ENCODE results near the gene UBR4. TPM values are rescaled to one million over a fixed set of nuclear protein-coding genes. Genes with fewer than 3 reads are reported as not detected.

The UBR4 gene
- total and polyA plus RNA-seq, 2 experiments from 2014 or later = 111 to 230 TPM

DNA sequence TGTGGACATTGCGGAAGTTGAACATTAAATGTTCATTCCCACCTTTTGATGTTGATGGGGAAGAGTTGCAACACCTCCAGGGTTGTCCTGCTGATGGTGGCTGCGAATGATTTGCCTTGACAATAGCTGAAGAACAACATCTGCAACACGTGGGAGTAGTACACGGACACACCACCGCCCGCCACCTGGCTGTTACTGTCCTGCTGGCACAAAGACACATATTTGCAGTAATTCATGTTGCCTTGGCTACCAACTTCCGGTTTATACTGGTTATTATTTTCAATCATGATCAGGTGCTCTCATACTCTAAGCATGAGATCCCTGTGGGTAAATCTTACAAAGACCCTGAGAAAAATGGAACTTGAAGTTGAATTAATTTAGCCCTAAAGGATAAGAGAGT is 55.2 kb downstream of the UBR4 start:
- Histone ChIP-seq H3K9me2 (ENCODE audit: insufficient read depth) (no peaks in the 10 kb centered on the region), H3K27ac (ENCODE audit: low read depth) (no peak overlapping the region), H3K4me2 (no peak overlapping the region), H3K4me3 (no peak overlapping the region), H4K20me1 (replicated peaks; ENCODE audit: insufficient read depth) (peaks cover 37% of the 10 kb centered on the region), H3K36me3 (ENCODE audit: insufficient read depth) (peaks cover 100% of the 10 kb centered on the region), H3F3A (replicated peaks; ENCODE audit: low read depth) (0 out of 2 replicates have a peak, but pooled peaks cover 5% of the 10 kb centered on the region), H2AFZ (no peak overlapping the region), H3K27me3 (ENCODE audit: insufficient read depth) (no peaks in the 10 kb centered on the region), H3K79me2 (replicated peaks; ENCODE audit: insufficient read depth) (peaks cover 2% of the 10 kb centered on the region; the same call in 1 of the 2 replicates), H3K4me1 (ENCODE audit: insufficient read depth) (no peaks in the 10 kb centered on the region)
- no peaks in the 10 kb centered on the region for H3K9me3 Mint-ChIP-seq
- peaks cover 100% of the 10 kb centered on the region for H3K36me3 Mint-ChIP-seq (ENCODE audit: low read depth)
- TF ChIP-seq POLR2AphosphoS5 (IDR thresholded peaks at IDR 0.05; ENCODE audit: low read depth) (no peak), ZNF114 (CRISPR knock-in tag; IDR thresholded peaks at IDR 0.05) (no peak), STAT1 (IDR thresholded peaks at IDR 0.05; ENCODE audit: unreplicated experiment) (no peak), NANOG (IDR thresholded peaks at IDR 0.05; ENCODE audit: borderline replicate concordance) (no peak), CREB1 (CRISPR knock-in tag; IDR thresholded peaks at IDR 0.05; ENCODE audit: low read depth) (no peak), EZH2phosphoT487 (IDR thresholded peaks at IDR 0.05; ENCODE audit: unreplicated experiment) (no peak)
- TF ChIP-seq, protein P1, sequence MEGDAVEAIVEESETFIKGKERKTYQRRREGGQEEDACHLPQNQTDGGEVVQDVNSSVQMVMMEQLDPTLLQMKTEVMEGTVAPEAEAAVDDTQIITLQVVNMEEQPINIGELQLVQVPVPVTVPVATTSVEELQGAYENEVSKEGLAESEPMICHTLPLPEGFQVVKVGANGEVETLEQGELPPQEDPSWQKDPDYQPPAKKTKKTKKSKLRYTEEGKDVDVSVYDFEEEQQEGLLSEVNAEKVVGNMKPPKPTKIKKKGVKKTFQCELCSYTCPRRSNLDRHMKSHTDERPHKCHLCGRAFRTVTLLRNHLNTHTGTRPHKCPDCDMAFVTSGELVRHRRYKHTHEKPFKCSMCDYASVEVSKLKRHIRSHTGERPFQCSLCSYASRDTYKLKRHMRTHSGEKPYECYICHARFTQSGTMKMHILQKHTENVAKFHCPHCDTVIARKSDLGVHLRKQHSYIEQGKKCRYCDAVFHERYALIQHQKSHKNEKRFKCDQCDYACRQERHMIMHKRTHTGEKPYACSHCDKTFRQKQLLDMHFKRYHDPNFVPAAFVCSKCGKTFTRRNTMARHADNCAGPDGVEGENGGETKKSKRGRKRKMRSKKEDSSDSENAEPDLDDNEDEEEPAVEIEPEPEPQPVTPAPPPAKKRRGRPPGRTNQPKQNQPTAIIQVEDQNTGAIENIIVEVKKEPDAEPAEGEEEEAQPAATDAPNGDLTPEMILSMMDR (conservative IDR thresholded peaks at IDR 0.05; ENCODE audit: low read depth in 2 of 2) = no peak
- TF ChIP-seq, protein P2, sequence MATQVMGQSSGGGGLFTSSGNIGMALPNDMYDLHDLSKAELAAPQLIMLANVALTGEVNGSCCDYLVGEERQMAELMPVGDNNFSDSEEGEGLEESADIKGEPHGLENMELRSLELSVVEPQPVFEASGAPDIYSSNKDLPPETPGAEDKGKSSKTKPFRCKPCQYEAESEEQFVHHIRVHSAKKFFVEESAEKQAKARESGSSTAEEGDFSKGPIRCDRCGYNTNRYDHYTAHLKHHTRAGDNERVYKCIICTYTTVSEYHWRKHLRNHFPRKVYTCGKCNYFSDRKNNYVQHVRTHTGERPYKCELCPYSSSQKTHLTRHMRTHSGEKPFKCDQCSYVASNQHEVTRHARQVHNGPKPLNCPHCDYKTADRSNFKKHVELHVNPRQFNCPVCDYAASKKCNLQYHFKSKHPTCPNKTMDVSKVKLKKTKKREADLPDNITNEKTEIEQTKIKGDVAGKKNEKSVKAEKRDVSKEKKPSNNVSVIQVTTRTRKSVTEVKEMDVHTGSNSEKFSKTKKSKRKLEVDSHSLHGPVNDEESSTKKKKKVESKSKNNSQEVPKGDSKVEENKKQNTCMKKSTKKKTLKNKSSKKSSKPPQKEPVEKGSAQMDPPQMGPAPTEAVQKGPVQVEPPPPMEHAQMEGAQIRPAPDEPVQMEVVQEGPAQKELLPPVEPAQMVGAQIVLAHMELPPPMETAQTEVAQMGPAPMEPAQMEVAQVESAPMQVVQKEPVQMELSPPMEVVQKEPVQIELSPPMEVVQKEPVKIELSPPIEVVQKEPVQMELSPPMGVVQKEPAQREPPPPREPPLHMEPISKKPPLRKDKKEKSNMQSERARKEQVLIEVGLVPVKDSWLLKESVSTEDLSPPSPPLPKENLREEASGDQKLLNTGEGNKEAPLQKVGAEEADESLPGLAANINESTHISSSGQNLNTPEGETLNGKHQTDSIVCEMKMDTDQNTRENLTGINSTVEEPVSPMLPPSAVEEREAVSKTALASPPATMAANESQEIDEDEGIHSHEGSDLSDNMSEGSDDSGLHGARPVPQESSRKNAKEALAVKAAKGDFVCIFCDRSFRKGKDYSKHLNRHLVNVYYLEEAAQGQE (IDR thresholded peaks at IDR 0.05; ENCODE audit: unreplicated experiment) = no peak
- no peaks in the 10 kb centered on the region for H3K27me3 Mint-ChIP-seq (ENCODE audit: insufficient read depth, low read depth, poor library complexity)
- ATAC-seq = no peak
- no peak overlapping the region for H3K4me3 Mint-ChIP-seq
- no peak overlapping the region for H3K27ac Mint-ChIP-seq
- DNase-seq (ENCODE audit: low spot score) = no peak
- H3K4me1 Mint-ChIP-seq = no peaks in the 10 kb centered on the region

DNA sequence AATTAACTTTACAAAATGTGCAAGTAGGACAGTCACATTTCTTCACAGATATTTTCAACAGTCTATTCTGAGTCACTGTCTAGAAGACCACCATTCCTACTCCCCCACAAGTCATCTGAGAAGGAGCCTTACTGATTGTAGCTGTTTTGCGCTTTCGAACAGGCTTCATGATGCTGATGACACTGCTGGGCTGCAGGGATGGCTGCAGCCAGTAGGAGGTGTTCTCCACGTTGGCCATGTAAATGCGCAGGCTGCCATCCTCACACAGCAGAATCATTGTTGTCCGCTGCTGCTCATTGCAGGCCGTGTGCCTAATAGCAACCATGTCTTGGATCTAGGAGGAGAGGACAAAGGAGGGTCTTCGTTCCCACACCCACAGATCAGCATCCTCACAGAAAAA is 56.9 kb downstream of the UBR4 start:
- no peaks in the 10 kb centered on the region for H3K4me1 ChIP-seq (ENCODE audit: insufficient read depth)
- Mint-ChIP-seq H3K4me3 (no peak overlapping the region), H3K27ac (no peak overlapping the region), H3K27me3 (ENCODE audit: insufficient read depth, low read depth, poor library complexity) (peaks cover 2% of the 10 kb centered on the region), H3K4me1 (no peaks in the 10 kb centered on the region), H3K9me3 (no peaks in the 10 kb centered on the region), H3K36me3 (ENCODE audit: low read depth) (peaks cover 100% of the 10 kb centered on the region)
- H3K27me3 ChIP-seq (ENCODE audit: insufficient read depth) = no peaks in the 10 kb centered on the region
- H3K27ac ChIP-seq (ENCODE audit: low read depth) = no peak overlapping the region
- H2AFZ ChIP-seq = no peak overlapping the region
- peaks cover 100% of the 10 kb centered on the region for H3K36me3 ChIP-seq (ENCODE audit: insufficient read depth)
- ATAC-seq = peak; percentile 65
- H3K4me3 ChIP-seq = no peak overlapping the region
- TF ChIP-seq STAT1 (IDR thresholded peaks at IDR 0.05; ENCODE audit: unreplicated experiment) = no peak
- TF ChIP-seq, protein P1 (conservative IDR thresholded peaks at IDR 0.05; ENCODE audit: low read depth in 2 of 2) = peak; percentile 18 to 31; a peak in 1 of 4 replicates
- TF ChIP-seq EZH2 (IDR thresholded peaks at IDR 0.05; ENCODE audit: low read depth, unreplicated experiment) = no peak
- no peak overlapping the region for H3K4me2 ChIP-seq
- H3K79me2 ChIP-seq (replicated peaks; ENCODE audit: insufficient read depth) = peaks cover 2% of the 10 kb centered on the region; the same call in 1 of the 2 replicates
- H4K20me1 ChIP-seq (replicated peaks; ENCODE audit: insufficient read depth) = peaks cover 37% of the 10 kb centered on the region
- H3F3A ChIP-seq (replicated peaks; ENCODE audit: low read depth) = 0 out of 2 replicates have a peak, but pooled peaks cover 5% of the 10 kb centered on the region
- no peaks in the 10 kb centered on the region for H3K9me2 ChIP-seq (ENCODE audit: insufficient read depth)
- DNase-seq (ENCODE audit: low spot score) = peak; percentile 6

All from GM23338 (cell line).